Erythroblast (primary cell): Measurements from ENCODE around the gene SPON1.

Source experiments
- GATA1 ChIP-seq: IDR thresholded peaks from 2 replicates; pipeline ENCODE4 v1.6.1; 2011; ENCODE audit warnings: low read depth, mild to moderate bottlenecking, control low read depth, low read length, moderate library complexity
- POLR2A ChIP-seq: IDR thresholded peaks from 2 replicates; pipeline ENCODE4 v1.6.1; 2011; ENCODE audit warnings: mild to moderate bottlenecking, low read length

DNA sequence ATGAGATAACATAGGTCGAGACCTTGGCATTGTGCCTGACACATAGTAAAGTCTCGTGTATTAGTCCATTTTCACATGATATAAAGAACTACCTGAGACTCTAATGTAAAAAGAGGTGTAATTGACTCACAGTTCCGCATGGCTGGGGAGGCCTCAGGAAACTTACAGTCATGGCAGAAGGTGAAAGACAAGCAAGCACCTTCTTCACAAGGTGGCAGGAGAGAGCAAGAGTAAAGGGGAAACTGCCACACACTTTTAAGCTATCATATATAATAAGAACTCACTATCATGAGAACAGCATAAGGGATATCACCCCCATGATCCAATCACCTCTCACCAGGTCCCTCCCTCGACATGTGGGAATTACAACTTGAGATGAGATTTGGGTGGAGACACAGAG, 165.2 kb downstream of the SPON1 start:
- TF ChIP-seq POLR2A (no peak), GATA1 (no peak)
